SU-DHL-6 (cell line): Measurements from ENCODE around the gene SHROOM2.

Experiments
- H2AFZ ChIP-seq: fragments of 200-600 bp; sonication (generic); 2 replicates; pipeline ENCODE4 v1.6.1; 2014; ENCODE audit warnings: low read depth, mild to moderate bottlenecking, moderate library complexity, mixed read lengths, antibody characterized with exemption, low read length; ENCODE audit not compliant: severe bottlenecking
- H3F3A ChIP-seq: fragments of 200-600 bp; shearing (Covaris generic); 2 replicates; pipeline ENCODE4 v1.6.0; 2016; ENCODE audit warnings: antibody characterized with exemption, mild to moderate bottlenecking; ENCODE audit not compliant: insufficient read depth
- H3K27ac ChIP-seq: fragments of 200-600 bp; sonication (generic); 2 replicates; pipeline ENCODE4 v1.5.1; 2016; ENCODE audit warnings: low read depth, mild to moderate bottlenecking, low read length, moderate library complexity, mixed read lengths
- H3K27me3 ChIP-seq: fragments of 200-600 bp; sonication (generic), shearing (Covaris generic); 2 replicates; pipeline ENCODE4 v1.6.0; 2014; ENCODE audit warnings: mild to moderate bottlenecking, low read length
- H3K36me3 ChIP-seq: fragments of 200-600 bp; sonication (generic); 2 replicates; pipeline ENCODE4 v1.6.1; 2014; ENCODE audit warnings: mild to moderate bottlenecking, low read length, mixed read lengths
- H3K4me2 ChIP-seq: fragments of 300-600, 200-600 bp; shearing (Covaris generic), sonication (generic); 2 replicates; pipeline ENCODE4 v1.6.0; 2014; ENCODE audit warnings: low read length, low read depth, mild to moderate bottlenecking; ENCODE audit not compliant: poor library complexity, severe bottlenecking
- H3K4me3 ChIP-seq: fragments of 200-600 bp; sonication (generic); 2 replicates; pipeline ENCODE4 v1.5.1; 2014; ENCODE audit warnings: antibody characterized with exemption, low read length, mild to moderate bottlenecking, mixed read lengths; ENCODE audit not compliant: insufficient read depth, poor library complexity, severe bottlenecking
- H3K79me2 ChIP-seq: fragments of 200-600 bp; sonication (generic); 2 replicates; pipeline ENCODE4 v1.6.1; 2014; ENCODE audit warnings: mild to moderate bottlenecking, low read length, moderate library complexity; ENCODE audit not compliant: insufficient read depth
- H3K9ac ChIP-seq: fragments of 200-600 bp; sonication (generic); 2 replicates; pipeline ENCODE4 v1.7.0; 2014; ENCODE audit warnings: mild to moderate bottlenecking, low read length
- H3K9me2 ChIP-seq: fragments of 200-600 bp; sonication (generic); replicated peaks from 2 replicates; pipeline ENCODE4 v1.6.1; 2014; ENCODE audit warnings: low read length; ENCODE audit not compliant: insufficient read depth
- H3K9me3 ChIP-seq: fragments of 200-600 bp; sonication (generic); 2 replicates; pipeline ENCODE4 v1.6.1; 2014; ENCODE audit warnings: low read length, mixed read lengths; ENCODE audit not compliant: insufficient read depth
- H4K20me1 ChIP-seq: fragments of 200-600 bp; sonication (generic); 2 replicates; pipeline ENCODE4 v1.6.1; 2014; ENCODE audit warnings: low read depth, mild to moderate bottlenecking, antibody characterized with exemption, low read length, moderate library complexity, mixed read lengths
- CTCF ChIP-seq: fragments of 200-600 bp; sonication (generic); IDR thresholded peaks from one replicate; pipeline ENCODE4 v1.5.1; 2017; ENCODE audit warnings: antibody characterized with exemption, mild to moderate bottlenecking, low read length, moderate library complexity; ENCODE audit not compliant: insufficient read depth, poor library complexity, severe bottlenecking
- EZH2phosphoT487 ChIP-seq: fragments of 200-600 bp; sonication (generic), shearing (Covaris generic); conservative IDR thresholded peaks from 2 replicates; pipeline ENCODE4 v1.6.1; 2018; ENCODE audit warnings: mild to moderate bottlenecking, antibody characterized with exemption, low read length, moderate library complexity, mixed read lengths

SHROOM2 gene

GRCh38 chrX:9992061-9992460 lies 205.8 kb downstream of the SHROOM2 start:
- Histone ChIP-seq H4K20me1 (no peaks in the 10 kb centered on the region), H3K9me3 (no peaks in the 10 kb centered on the region), H3K27ac (no peak overlapping the region)

GRCh38 chrX:9992724-9993123 lies 206.5 kb downstream of the SHROOM2 start:
- H3K9ac ChIP-seq, result no peak overlapping the region
- H3F3A ChIP-seq, result no peaks in the 10 kb centered on the region
- no peak overlapping the region for H3K27ac ChIP-seq
- no peaks in the 10 kb centered on the region for H3K79me2 ChIP-seq
- H3K9me3 ChIP-seq, result no peaks in the 10 kb centered on the region
- H3K4me3 ChIP-seq, result no peak overlapping the region
- TF ChIP-seq CTCF, result no peak
- no peak for TF ChIP-seq EZH2phosphoT487
- H3K4me2 ChIP-seq, result no peak overlapping the region
- H4K20me1 ChIP-seq, result no peaks in the 10 kb centered on the region
- H3K9me2 ChIP-seq, result no peaks in the 10 kb centered on the region
- H3K27me3 ChIP-seq, result no peaks in the 10 kb centered on the region
- H2AFZ ChIP-seq, result no peak overlapping the region
- no peaks in the 10 kb centered on the region for H3K36me3 ChIP-seq

More at GRCh38 chrX:9992061-9992460, 205.8 kb downstream of the SHROOM2 start:
- Histone ChIP-seq H3K27me3 (no peaks in the 10 kb centered on the region), H3K4me3 (no peak overlapping the region), H3K9ac (no peak overlapping the region), H3K79me2 (no peaks in the 10 kb centered on the region), H3F3A (no peaks in the 10 kb centered on the region), H2AFZ (no peak overlapping the region), H3K36me3 (no peaks in the 10 kb centered on the region), H3K4me2 (no peak overlapping the region), H3K9me2 (no peaks in the 10 kb centered on the region)
- TF ChIP-seq EZH2phosphoT487 (no peak), CTCF (no peak)

GRCh38 chrX:9995855-9996339 lies 209.7 kb downstream of the SHROOM2 start:
- Histone ChIP-seq H3K36me3 (no peaks in the 10 kb centered on the region), H3K27ac (no peak overlapping the region), H3K79me2 (no peaks in the 10 kb centered on the region), H3K9me3 (no peaks in the 10 kb centered on the region), H3K9ac (no peak overlapping the region), H4K20me1 (no peaks in the 10 kb centered on the region), H3K27me3 (no peaks in the 10 kb centered on the region), H3K4me2 (no peak overlapping the region), H3K4me3 (no peak overlapping the region), H3F3A (no peaks in the 10 kb centered on the region), H2AFZ (no peak overlapping the region), H3K9me2 (no peaks in the 10 kb centered on the region)
- TF ChIP-seq CTCF, result peak; percentile 72
- no peak for TF ChIP-seq EZH2phosphoT487
